ENCODE measurements around the gene NDUFS2. TPM values are rescaled to one million over a fixed set of nuclear protein-coding genes. Genes with fewer than 3 reads are reported as not detected.
A peak's percentile ranks its signal among the peaks of the same experiment; 100 is the strongest.

The NDUFS2 gene
- total RNA-seq, 4 donors from 2014 or later, result 206 to 260 (median 226) TPM

DNA sequence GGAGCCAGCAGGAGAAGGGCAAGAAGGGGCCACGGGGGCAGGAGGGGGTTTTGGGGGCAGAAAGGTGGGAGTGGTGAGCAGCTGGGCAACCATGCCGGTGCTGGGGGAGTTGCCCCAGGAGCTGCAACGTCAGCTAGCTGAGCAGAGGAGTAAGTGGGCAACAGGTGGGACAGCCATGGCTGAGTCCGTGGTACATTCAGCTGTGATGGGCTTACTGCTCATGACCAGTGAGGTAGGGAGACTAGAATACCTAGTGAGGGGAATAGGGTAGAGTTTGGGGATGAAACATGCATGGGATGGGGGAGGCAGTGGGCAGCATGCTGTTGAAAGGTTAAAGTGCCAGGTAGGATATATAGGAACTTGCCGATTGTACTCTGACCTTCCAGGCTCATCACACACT is 40.5 kb upstream of the NDUFS2 start:
- no peaks in the 10 kb centered on the region for H3K27me3 ChIP-seq
- peak overlapping the region in 1 of 4 donors; percentile 5 for H3K27ac ChIP-seq
- no peak for ATAC-seq
- no peak for TF ChIP-seq POLR2A (IDR thresholded peaks at IDR 0.05)
- TF ChIP-seq, protein P1, sequence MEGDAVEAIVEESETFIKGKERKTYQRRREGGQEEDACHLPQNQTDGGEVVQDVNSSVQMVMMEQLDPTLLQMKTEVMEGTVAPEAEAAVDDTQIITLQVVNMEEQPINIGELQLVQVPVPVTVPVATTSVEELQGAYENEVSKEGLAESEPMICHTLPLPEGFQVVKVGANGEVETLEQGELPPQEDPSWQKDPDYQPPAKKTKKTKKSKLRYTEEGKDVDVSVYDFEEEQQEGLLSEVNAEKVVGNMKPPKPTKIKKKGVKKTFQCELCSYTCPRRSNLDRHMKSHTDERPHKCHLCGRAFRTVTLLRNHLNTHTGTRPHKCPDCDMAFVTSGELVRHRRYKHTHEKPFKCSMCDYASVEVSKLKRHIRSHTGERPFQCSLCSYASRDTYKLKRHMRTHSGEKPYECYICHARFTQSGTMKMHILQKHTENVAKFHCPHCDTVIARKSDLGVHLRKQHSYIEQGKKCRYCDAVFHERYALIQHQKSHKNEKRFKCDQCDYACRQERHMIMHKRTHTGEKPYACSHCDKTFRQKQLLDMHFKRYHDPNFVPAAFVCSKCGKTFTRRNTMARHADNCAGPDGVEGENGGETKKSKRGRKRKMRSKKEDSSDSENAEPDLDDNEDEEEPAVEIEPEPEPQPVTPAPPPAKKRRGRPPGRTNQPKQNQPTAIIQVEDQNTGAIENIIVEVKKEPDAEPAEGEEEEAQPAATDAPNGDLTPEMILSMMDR (IDR thresholded peaks at IDR 0.05 in 4 of 5, conservative IDR thresholded peaks at IDR 0.05 in 1 of 5), result no peak
- H3K4me1 ChIP-seq, result peaks cover 25 to 36% of the 10 kb centered on the region in 2 donors
- in situ Hi-C loops (cut with MboI; ENCODE audit: low sequenced_read_pairs in 4 of 4), result no loop called here
- intact Hi-C loops (cut with DNase I; ENCODE audit: low total_unique reads), result no loop called here
- no peak for DNase-seq
- no peaks in the 10 kb centered on the region for H3K9me3 ChIP-seq
- H3K4me3 ChIP-seq, result no peak overlapping the region
- peaks cover 0 to 52% of the 10 kb centered on the region in 2 donors for H3K36me3 ChIP-seq

GRCh38 chr1:161162052-161162451 is 40.1 kb upstream of the NDUFS2 start:
- in situ Hi-C loops (cut with MboI; ENCODE audit: low sequenced_read_pairs in 4 of 4), result no loop called here

DNA sequence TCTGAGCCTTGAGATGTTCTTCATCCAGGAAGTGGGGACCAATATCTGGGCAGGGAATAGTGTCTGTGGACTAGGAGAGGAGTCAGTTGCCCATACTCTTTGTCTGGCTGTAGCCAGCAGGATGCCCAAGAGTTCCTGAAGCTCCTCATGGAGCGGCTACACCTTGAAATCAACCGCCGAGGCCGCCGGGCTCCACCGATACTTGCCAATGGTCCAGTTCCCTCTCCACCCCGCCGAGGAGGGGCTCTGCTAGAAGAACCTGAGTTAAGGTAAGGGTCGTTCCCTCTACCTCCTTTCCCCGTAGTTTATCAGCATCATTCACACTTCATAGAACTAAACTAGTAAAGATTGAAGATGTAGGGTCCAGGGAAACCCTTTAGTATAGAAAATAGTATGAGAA is 39.4 kb upstream of the NDUFS2 start:
- Histone ChIP-seq H3K36me3 (peaks cover 0 to 43% of the 10 kb centered on the region in 2 donors), H3K9me3 (no peaks in the 10 kb centered on the region), H3K27ac (no peak overlapping the region), H3K4me3 (no peak overlapping the region), H3K27me3 (no peaks in the 10 kb centered on the region), H3K4me1 (peaks cover 32 to 43% of the 10 kb centered on the region in 2 donors)
- intact Hi-C loops (cut with DNase I; ENCODE audit: low total_unique reads) (no loop called here), in situ Hi-C loops (cut with MboI; ENCODE audit: low sequenced_read_pairs in 4 of 4) (no loop called here)
- no peak for TF ChIP-seq POLR2A (IDR thresholded peaks at IDR 0.05)
- TF ChIP-seq, protein P1 (IDR thresholded peaks at IDR 0.05 in 4 of 5, conservative IDR thresholded peaks at IDR 0.05 in 1 of 5), result no peak
- no peak for DNase-seq
- ATAC-seq, result no peak

More at GRCh38 chr1:161162052-161162451, 40.1 kb upstream of the NDUFS2 start:
- Histone ChIP-seq H3K4me1 (peaks cover 26 to 40% of the 10 kb centered on the region in 2 donors), H3K4me3 (no peak overlapping the region), H3K27ac (peak overlapping the region in 1 of 4 donors; percentile 5), H3K27me3 (no peaks in the 10 kb centered on the region), H3K36me3 (peaks cover 0 to 49% of the 10 kb centered on the region in 2 donors), H3K9me3 (no peaks in the 10 kb centered on the region)
- ATAC-seq, result no peak
- intact Hi-C loops (cut with DNase I; ENCODE audit: low total_unique reads), result no loop called here
- no peak for DNase-seq
- TF ChIP-seq, protein P1 (IDR thresholded peaks at IDR 0.05 in 4 of 5, conservative IDR thresholded peaks at IDR 0.05 in 1 of 5), result no peak
- TF ChIP-seq POLR2A (IDR thresholded peaks at IDR 0.05), result no peak

GRCh38 chr1:161163793-161164192 is 38.4 kb upstream of the NDUFS2 start:
- in situ Hi-C loops (cut with MboI; ENCODE audit: low sequenced_read_pairs in 4 of 4) (no loop called here), intact Hi-C loops (cut with DNase I; ENCODE audit: low total_unique reads) (no loop called here)
- Histone ChIP-seq H3K27me3 (no peaks in the 10 kb centered on the region), H3K4me1 (peaks cover 32 to 39% of the 10 kb centered on the region in 2 donors), H3K9me3 (no peaks in the 10 kb centered on the region), H3K4me3 (no peak overlapping the region), H3K36me3 (peaks cover 0 to 43% of the 10 kb centered on the region in 2 donors), H3K27ac (no peak overlapping the region)
- TF ChIP-seq, protein P1 (IDR thresholded peaks at IDR 0.05 in 4 of 5, conservative IDR thresholded peaks at IDR 0.05 in 1 of 5), result no peak
- no peak for TF ChIP-seq POLR2A (IDR thresholded peaks at IDR 0.05)
- ATAC-seq, result no peak
- DNase-seq, result no peak

Measured in gastrocnemius medialis (tissue), 4 donors.